Measurements from ENCODE around the gene TRAPPC10. TPM values are rescaled to one million over a fixed set of nuclear protein-coding genes. Genes with fewer than 3 reads are reported as not detected.

TRAPPC10 gene
- total RNA-seq, 1 experiment from 2014 or later = 28.8 TPM

- no peak for DNase-seq
- CTCF ChIA-PET = interaction anchor here (0.5 to 0.8 kb wide), 3 partner anchors 34 to 57 kb away, joined by 3 read pairs; no protein-coding TSS in a partner anchor
- BruUV-seq (replicated peaks) = no TSS peak
- no peak for TF ChIP-seq CTCF (IDR thresholded peaks at IDR 0.05; ENCODE audit: unreplicated experiment)
- H3K36me3 Mint-ChIP-seq (ENCODE audit: insufficient read depth, unreplicated experiment) = peaks cover 34% of the 10 kb centered on the region
- H3K27me3 Mint-ChIP-seq (ENCODE audit: unreplicated experiment) = no peaks in the 10 kb centered on the region
- no peaks in the 10 kb centered on the region for H3K9me3 Mint-ChIP-seq (ENCODE audit: low read depth, unreplicated experiment)
- H3K4me3 Mint-ChIP-seq (ENCODE audit: low read depth, unreplicated experiment) = no peak overlapping the region
- H3K27ac Mint-ChIP-seq (ENCODE audit: unreplicated experiment) = no peak overlapping the region
- no peaks in the 10 kb centered on the region for H3K4me1 Mint-ChIP-seq (ENCODE audit: low read depth, unreplicated experiment)
- intact Hi-C loops (cut with micrococcal nuclease; ENCODE audit: unreplicated experiment) = no loop called here
Measured at GRCh38 chr21:43974791-43975468, 37.2 kb upstream of the TRAPPC10 start.

GRCh38 chr21:43975469-43976098 lies 36.5 kb upstream of the TRAPPC10 start:
- no peaks in the 10 kb centered on the region for H3K27me3 Mint-ChIP-seq (ENCODE audit: unreplicated experiment)
- no peak overlapping the region for H3K27ac Mint-ChIP-seq (ENCODE audit: unreplicated experiment)

GRCh38 chr21:43976661-43977060 lies 35.4 kb upstream of the TRAPPC10 start:
- CTCF ChIA-PET = no interaction called here
- H3K4me3 Mint-ChIP-seq (ENCODE audit: low read depth, unreplicated experiment) = no peak overlapping the region
- DNase-seq = no peak
- no peaks in the 10 kb centered on the region for H3K9me3 Mint-ChIP-seq (ENCODE audit: low read depth, unreplicated experiment)
- peaks cover 20% of the 10 kb centered on the region for H3K36me3 Mint-ChIP-seq (ENCODE audit: insufficient read depth, unreplicated experiment)
- no peak for TF ChIP-seq CTCF (IDR thresholded peaks at IDR 0.05; ENCODE audit: unreplicated experiment)
- no peak overlapping the region for H3K27ac Mint-ChIP-seq (ENCODE audit: unreplicated experiment)
- intact Hi-C loops (cut with micrococcal nuclease; ENCODE audit: unreplicated experiment) = no loop called here
- H3K27me3 Mint-ChIP-seq (ENCODE audit: unreplicated experiment) = no peaks in the 10 kb centered on the region
- no peaks in the 10 kb centered on the region for H3K4me1 Mint-ChIP-seq (ENCODE audit: low read depth, unreplicated experiment)
- BruUV-seq (replicated peaks) = no TSS peak

More at GRCh38 chr21:43975469-43976098, 36.5 kb upstream of the TRAPPC10 start:
- no peaks in the 10 kb centered on the region for H3K9me3 Mint-ChIP-seq (ENCODE audit: low read depth, unreplicated experiment)
- intact Hi-C loops (cut with micrococcal nuclease; ENCODE audit: unreplicated experiment) = no loop called here
- H3K4me1 Mint-ChIP-seq (ENCODE audit: low read depth, unreplicated experiment) = no peaks in the 10 kb centered on the region
- BruUV-seq (replicated peaks) = no TSS peak
- CTCF ChIA-PET = interaction anchor here (0.5 to 0.8 kb wide), 4 partner anchors 34 to 248 kb away, joined by 3 read pairs; no protein-coding TSS in a partner anchor
- H3K4me3 Mint-ChIP-seq (ENCODE audit: low read depth, unreplicated experiment) = no peak overlapping the region
- peak; percentile 74 for TF ChIP-seq CTCF (IDR thresholded peaks at IDR 0.05; ENCODE audit: unreplicated experiment)
- peaks cover 29% of the 10 kb centered on the region for H3K36me3 Mint-ChIP-seq (ENCODE audit: insufficient read depth, unreplicated experiment)
- peak; percentile 79 for DNase-seq

- no peak for DNase-seq
- no TSS peak for BruUV-seq (replicated peaks)
- no peaks in the 10 kb centered on the region for H3K4me1 Mint-ChIP-seq (ENCODE audit: low read depth, unreplicated experiment)
- no peaks in the 10 kb centered on the region for H3K9me3 Mint-ChIP-seq (ENCODE audit: low read depth, unreplicated experiment)
- H3K27me3 Mint-ChIP-seq (ENCODE audit: unreplicated experiment) = no peaks in the 10 kb centered on the region
- intact Hi-C loops (cut with micrococcal nuclease; ENCODE audit: unreplicated experiment) = no loop called here
- H3K36me3 Mint-ChIP-seq (ENCODE audit: insufficient read depth, unreplicated experiment) = peaks cover 23% of the 10 kb centered on the region
- no peak for TF ChIP-seq CTCF (IDR thresholded peaks at IDR 0.05; ENCODE audit: unreplicated experiment)
- no peak overlapping the region for H3K4me3 Mint-ChIP-seq (ENCODE audit: low read depth, unreplicated experiment)
- CTCF ChIA-PET = no interaction called here
- H3K27ac Mint-ChIP-seq (ENCODE audit: unreplicated experiment) = no peak overlapping the region
Measured at GRCh38 chr21:43978060-43978459, 34.0 kb upstream of the TRAPPC10 start.

Data from Calu3 (cell line).